Measurements from ENCODE around the gene SEPTIN8.

DNA sequence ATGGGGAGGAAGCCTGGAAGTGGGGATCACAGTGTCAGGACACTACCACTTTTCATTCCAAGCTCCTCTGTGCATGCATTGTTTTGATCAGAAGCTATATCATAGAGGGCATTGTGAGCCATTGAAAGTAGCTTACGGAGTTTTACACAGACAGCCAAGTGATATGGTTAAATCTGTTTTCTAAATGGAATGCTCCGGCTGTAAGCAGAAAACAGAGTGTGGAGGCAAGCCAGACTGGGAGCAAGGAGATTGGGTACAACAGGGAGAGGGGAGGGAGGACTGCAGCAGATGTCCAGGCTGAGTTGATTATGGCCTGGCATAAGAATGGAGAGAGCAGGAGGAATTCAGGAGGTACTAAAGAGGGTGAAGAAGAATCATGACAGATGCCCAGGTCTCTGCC lies 20.6 kb upstream of the SEPTIN8 start:
- TF ChIP-seq, protein P1, sequence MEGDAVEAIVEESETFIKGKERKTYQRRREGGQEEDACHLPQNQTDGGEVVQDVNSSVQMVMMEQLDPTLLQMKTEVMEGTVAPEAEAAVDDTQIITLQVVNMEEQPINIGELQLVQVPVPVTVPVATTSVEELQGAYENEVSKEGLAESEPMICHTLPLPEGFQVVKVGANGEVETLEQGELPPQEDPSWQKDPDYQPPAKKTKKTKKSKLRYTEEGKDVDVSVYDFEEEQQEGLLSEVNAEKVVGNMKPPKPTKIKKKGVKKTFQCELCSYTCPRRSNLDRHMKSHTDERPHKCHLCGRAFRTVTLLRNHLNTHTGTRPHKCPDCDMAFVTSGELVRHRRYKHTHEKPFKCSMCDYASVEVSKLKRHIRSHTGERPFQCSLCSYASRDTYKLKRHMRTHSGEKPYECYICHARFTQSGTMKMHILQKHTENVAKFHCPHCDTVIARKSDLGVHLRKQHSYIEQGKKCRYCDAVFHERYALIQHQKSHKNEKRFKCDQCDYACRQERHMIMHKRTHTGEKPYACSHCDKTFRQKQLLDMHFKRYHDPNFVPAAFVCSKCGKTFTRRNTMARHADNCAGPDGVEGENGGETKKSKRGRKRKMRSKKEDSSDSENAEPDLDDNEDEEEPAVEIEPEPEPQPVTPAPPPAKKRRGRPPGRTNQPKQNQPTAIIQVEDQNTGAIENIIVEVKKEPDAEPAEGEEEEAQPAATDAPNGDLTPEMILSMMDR (IDR thresholded peaks at IDR 0.05 in 8 of 11, conservative IDR thresholded peaks at IDR 0.05 in 3 of 11) = no peak
- TF ChIP-seq POLR2A (IDR thresholded peaks at IDR 0.05) (no peak), POLR2AphosphoS5 (IDR thresholded peaks at IDR 0.05) (no peak)
